Mesenchymal stem cell (in vitro differentiated cells and primary cell): ENCODE data around the gene NFAT5.
A peak's percentile ranks its signal among the peaks of the same experiment; 100 is the strongest.

Source experiments
- DNase-seq: peaks from one replicate; pipeline ENCODE4 v3.0.0-alpha.2; 2013
- H2AFZ ChIP-seq: one replicate; pipeline ENCODE4 v1.6.1; 2013; ENCODE audit warnings: low read depth, mild to moderate bottlenecking, control low read depth, inconsistent platforms, low read length, moderate library complexity
- H2AK5ac ChIP-seq: 2 replicates; pipeline ENCODE4 v1.6.1; 2013; ENCODE audit warnings: low read length, moderate library complexity, mild to moderate bottlenecking, inconsistent platforms; ENCODE audit not compliant: severe bottlenecking
- H2BK120ac ChIP-seq: one replicate; pipeline ENCODE4 v1.6.1; 2013; ENCODE audit warnings: low read depth, mild to moderate bottlenecking, inconsistent platforms, low read length, moderate library complexity
- H2BK12ac ChIP-seq, 2 experiments: one replicate each; pipeline ENCODE4 v1.6.1; 2013; ENCODE audit warnings: inconsistent platforms in 2 of 2, low read length in 2 of 2, mild to moderate bottlenecking in 2 of 2, moderate library complexity in 2 of 2, control low read depth in 1 of 2
- H2BK15ac ChIP-seq: one replicate; pipeline ENCODE4 v1.6.1; 2013; ENCODE audit warnings: mild to moderate bottlenecking, low read depth, inconsistent platforms; ENCODE audit not compliant: poor library complexity, severe bottlenecking
- H2BK5ac ChIP-seq: 2 replicates; pipeline ENCODE4 v1.6.1; 2013; ENCODE audit warnings: low read depth, mild to moderate bottlenecking, low read length, control low read depth, inconsistent platforms; ENCODE audit not compliant: poor library complexity, severe bottlenecking
- H3K14ac ChIP-seq, 2 experiments: one replicate each; pipeline ENCODE4 v1.6.1; 2013; ENCODE audit warnings: inconsistent platforms in 2 of 2, low read length in 2 of 2, control low read depth in 1 of 2, mild to moderate bottlenecking in 1 of 2, moderate library complexity in 1 of 2
- H3K18ac ChIP-seq, 2 experiments: one replicate each; pipeline ENCODE4 v1.6.1; 2013; ENCODE audit warnings: inconsistent platforms in 2 of 2, low read length in 2 of 2, control low read depth in 1 of 2, low read depth in 1 of 2, mild to moderate bottlenecking in 1 of 2
- H3K23ac ChIP-seq, 2 experiments: one replicate each; pipeline ENCODE4 v1.6.1; 2013; ENCODE audit warnings: inconsistent platforms in 2 of 2, low read length in 2 of 2, mild to moderate bottlenecking in 2 of 2, moderate library complexity in 2 of 2, control low read depth in 1 of 2
- H3K27ac ChIP-seq: 2 replicates; pipeline ENCODE4 v1.5.1; 2013; ENCODE audit warnings: mild to moderate bottlenecking, moderate library complexity, low read length, control low read depth, inconsistent platforms; ENCODE audit not compliant: poor library complexity, severe bottlenecking
- H3K27me3 ChIP-seq, 2 experiments: 2 replicates each; pipeline versions ENCODE4 v1.6.1 to v1.7.0; 2013; ENCODE audit warnings: low read length in 2 of 2, mild to moderate bottlenecking in 2 of 2, moderate library complexity in 2 of 2, control low read depth in 1 of 2, inconsistent platforms in 1 of 2; ENCODE audit not compliant: control insufficient read depth in 1 of 2, insufficient read depth in 1 of 2
- H3K36me3 ChIP-seq, 2 experiments: 2 replicates each; pipeline versions ENCODE4 v1.6.1 to v1.7.0; 2013; ENCODE audit warnings: low read length in 2 of 2, control low read depth in 1 of 2, inconsistent platforms in 1 of 2, low read depth in 1 of 2, mild to moderate bottlenecking in 1 of 2; ENCODE audit not compliant: insufficient read depth in 2 of 2, control insufficient read depth in 1 of 2
- H3K4ac ChIP-seq, 2 experiments: one replicate each; pipeline ENCODE4 v1.6.1; 2013; ENCODE audit warnings: inconsistent platforms in 2 of 2, low read length in 2 of 2, mild to moderate bottlenecking in 2 of 2, moderate library complexity in 2 of 2, control low read depth in 1 of 2, low read depth in 1 of 2
- H3K4me1 ChIP-seq: 2 replicates; pipeline ENCODE4 v1.6.1; 2013; ENCODE audit warnings: low read depth, low read length, control low read depth; ENCODE audit not compliant: control insufficient read depth, insufficient read depth
- H3K4me2 ChIP-seq: 2 replicates; pipeline ENCODE4 v1.6.1; 2013; ENCODE audit warnings: low read length, mild to moderate bottlenecking, inconsistent platforms; ENCODE audit not compliant: poor library complexity, severe bottlenecking
- H3K4me3 ChIP-seq, 2 experiments: 2 replicates each; pipeline versions ENCODE4 v1.5.1 to v1.7.0; 2013; ENCODE audit warnings: low read length in 2 of 2, mild to moderate bottlenecking in 2 of 2, control low read depth in 1 of 2, low read depth in 1 of 2; ENCODE audit not compliant: insufficient read depth in 1 of 2
- H3K79me1 ChIP-seq: replicated peaks from 2 replicates; pipeline ENCODE4 v1.6.1; 2013; ENCODE audit warnings: mild to moderate bottlenecking, control low read depth, low read length, inconsistent platforms; ENCODE audit not compliant: poor library complexity, severe bottlenecking
- H3K9ac ChIP-seq: 2 replicates; pipeline ENCODE4 v1.7.0; 2013; ENCODE audit warnings: mild to moderate bottlenecking, low read length, moderate library complexity
- H3K9me3 ChIP-seq: 2 replicates; pipeline ENCODE4 v1.7.0; 2013; ENCODE audit warnings: mild to moderate bottlenecking, low read length; ENCODE audit not compliant: control insufficient read depth
- H4K8ac ChIP-seq: one replicate; pipeline ENCODE4 v1.6.1; 2013; ENCODE audit warnings: inconsistent platforms, mild to moderate bottlenecking, low read length, moderate library complexity
- H4K91ac ChIP-seq: one replicate; pipeline ENCODE4 v1.6.1; 2013; ENCODE audit warnings: mild to moderate bottlenecking, low read length, inconsistent platforms
- WGBS: methylation state at CpG from one replicate; pipeline ENCODE4 v1.1.7; 2013; ENCODE audit warnings: mixed read lengths; 5-methylcytosine and 5-hydroxymethylcytosine counted together

Gene NFAT5

GRCh38 chr16:69598045-69598444 lies 32.3 kb downstream of the NFAT5 start:
- no peak overlapping the region for H2BK15ac ChIP-seq
- H3K27me3 ChIP-seq = no peaks in the 10 kb centered on the region
- H2BK12ac ChIP-seq = no peak overlapping the region
- no peak for DNase-seq
- no peaks in the 10 kb centered on the region for H3K79me1 ChIP-seq
- peaks cover 12% of the 10 kb centered on the region for H3K4me1 ChIP-seq
- no peak overlapping the region for H2AK5ac ChIP-seq
- H3K4ac ChIP-seq = no peak overlapping the region
- no peak overlapping the region for H3K14ac ChIP-seq
- H3K9me3 ChIP-seq = no peaks in the 10 kb centered on the region
- WGBS = 100% methylated on average over 4 of the region's 5 CpGs
- H3K36me3 ChIP-seq = peaks cover 0 to 11% of the 10 kb centered on the region in 2 experiments
- no peak overlapping the region for H3K18ac ChIP-seq
- no peak overlapping the region for H3K23ac ChIP-seq
- no peak overlapping the region for H2AFZ ChIP-seq
- H4K91ac ChIP-seq = no peak overlapping the region
- H4K8ac ChIP-seq = no peak overlapping the region
- H3K4me2 ChIP-seq = no peak overlapping the region
- H3K4me3 ChIP-seq = no peak overlapping the region
- H3K9ac ChIP-seq = no peak overlapping the region
- H3K27ac ChIP-seq = no peak overlapping the region
- no peak overlapping the region for H2BK5ac ChIP-seq
- no peak overlapping the region for H2BK120ac ChIP-seq

DNA sequence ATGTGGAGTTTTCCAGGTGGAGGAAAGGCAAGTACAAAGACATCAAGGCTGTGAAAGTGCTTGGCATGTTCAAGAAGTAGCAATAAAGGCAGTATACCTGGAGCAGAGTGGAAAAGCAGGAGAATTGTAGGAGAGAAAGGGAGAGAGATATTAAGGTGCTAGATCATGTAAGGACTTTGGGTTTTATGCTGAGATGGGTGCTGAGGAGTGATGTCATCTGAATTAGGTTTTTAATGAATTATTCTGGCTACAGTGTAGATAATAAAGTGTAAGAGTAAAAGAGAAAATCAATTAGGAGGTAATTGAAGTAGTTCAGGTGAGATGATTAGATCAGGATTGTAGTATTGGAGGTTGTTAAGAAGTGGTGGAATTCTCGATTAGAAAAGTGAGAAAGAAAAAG lies 34.0 kb downstream of the NFAT5 start:
- Histone ChIP-seq H4K91ac (no peak overlapping the region), H3K79me1 (no peaks in the 10 kb centered on the region), H3K4ac (no peak overlapping the region), H3K36me3 (peaks cover 0 to 8% of the 10 kb centered on the region in 2 experiments), H3K14ac (no peak overlapping the region), H3K4me2 (no peak overlapping the region), H2BK120ac (no peak overlapping the region), H3K23ac (peak overlapping the region in 1 of 2 experiments; percentile 90), H3K4me1 (peaks cover 11% of the 10 kb centered on the region), H3K27me3 (no peaks in the 10 kb centered on the region), H3K9me3 (no peaks in the 10 kb centered on the region), H2BK15ac (no peak overlapping the region), H3K9ac (no peak overlapping the region), H2AFZ (no peak overlapping the region), H2BK5ac (no peak overlapping the region), H2AK5ac (no peak overlapping the region), H4K8ac (no peak overlapping the region), H3K27ac (no peak overlapping the region), H3K4me3 (no peak overlapping the region), H3K18ac (no peak overlapping the region), H2BK12ac (no peak overlapping the region)
- WGBS = 93% methylated on average over 1 of the region's 1 CpG
- no peak for DNase-seq

GRCh38 chr16:69600202-69600601 lies 34.4 kb downstream of the NFAT5 start:
- Histone ChIP-seq H3K4ac (no peak overlapping the region), H3K9me3 (no peaks in the 10 kb centered on the region), H2AK5ac (no peak overlapping the region), H3K14ac (no peak overlapping the region), H2AFZ (no peak overlapping the region), H3K23ac (no peak overlapping the region), H3K27ac (no peak overlapping the region), H3K18ac (no peak overlapping the region), H4K91ac (no peak overlapping the region), H3K36me3 (peaks cover 0 to 8% of the 10 kb centered on the region in 2 experiments), H3K4me1 (peaks cover 9% of the 10 kb centered on the region), H3K79me1 (no peaks in the 10 kb centered on the region), H2BK120ac (no peak overlapping the region), H3K4me3 (no peak overlapping the region), H3K9ac (no peak overlapping the region), H3K27me3 (no peaks in the 10 kb centered on the region), H2BK12ac (no peak overlapping the region), H4K8ac (no peak overlapping the region), H2BK15ac (no peak overlapping the region), H3K4me2 (no peak overlapping the region), H2BK5ac (no peak overlapping the region)
- no peak for DNase-seq

DNA sequence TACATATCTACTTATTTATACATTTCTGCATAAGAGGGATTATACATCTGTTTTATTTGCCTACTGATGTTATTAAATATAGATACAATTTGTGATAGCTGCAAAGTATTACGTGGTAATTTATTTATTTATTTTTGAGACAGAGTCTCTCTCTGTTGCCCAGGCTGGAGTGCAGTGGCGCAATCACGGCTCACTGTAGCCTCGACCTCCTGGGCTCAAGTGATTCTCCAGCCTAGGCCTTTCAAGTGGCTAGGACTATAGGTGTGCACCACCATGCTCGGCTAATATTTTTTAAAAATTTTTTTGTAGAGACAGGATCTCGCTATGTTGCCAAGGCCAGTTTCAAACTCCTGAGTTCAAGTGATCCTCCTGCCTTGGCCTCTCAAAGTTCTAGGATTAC lies 35.5 kb downstream of the NFAT5 start:
- no peak overlapping the region for H2BK15ac ChIP-seq
- no peak overlapping the region for H3K4ac ChIP-seq
- no peak overlapping the region for H3K18ac ChIP-seq
- H3K9ac ChIP-seq = no peak overlapping the region
- H2AK5ac ChIP-seq = no peak overlapping the region
- H3K79me1 ChIP-seq = no peaks in the 10 kb centered on the region
- peaks cover 8% of the 10 kb centered on the region for H3K4me1 ChIP-seq
- H3K4me2 ChIP-seq = no peak overlapping the region
- no peak overlapping the region for H3K4me3 ChIP-seq
- no peak overlapping the region for H2BK120ac ChIP-seq
- no peak overlapping the region for H2BK12ac ChIP-seq
- H3K27ac ChIP-seq = no peak overlapping the region
- H3K23ac ChIP-seq = no peak overlapping the region
- DNase-seq = no peak
- no peak overlapping the region for H2AFZ ChIP-seq
- no peak overlapping the region for H3K14ac ChIP-seq
- no peaks in the 10 kb centered on the region for H3K9me3 ChIP-seq
- H3K27me3 ChIP-seq = no peaks in the 10 kb centered on the region
- 96% methylated on average over 6 of the region's 6 CpGs for WGBS
- no peak overlapping the region for H2BK5ac ChIP-seq
- peaks cover 0 to 10% of the 10 kb centered on the region in 2 experiments for H3K36me3 ChIP-seq
- no peak overlapping the region for H4K91ac ChIP-seq
- H4K8ac ChIP-seq = no peak overlapping the region
